CD4-positive, alpha-beta T cell (primary cell): ENCODE data around the gene BACE1-AS. TPM values are rescaled to one million over a fixed set of nuclear protein-coding genes. Genes with fewer than 3 reads are reported as not detected.

Experiments used
- ATAC-seq: fragments of 200-7000 bp; cut with Tn5 transposase; one replicate; pipeline ENCODE4 v1.10.0; 2022; ENCODE audit warnings: mild to moderate bottlenecking; ENCODE audit not compliant: poor library complexity
- CTCF ChIA-PET: fragments of 350-600 bp; sonication (Branson Sonifier 250); formaldehyde crosslinking; loops from one replicate; lab custom pipeline; 2021; ENCODE audit warnings: antibody characterized with exemption, inconsistent platforms; lab: Charles Lee
- POLR2A ChIA-PET: fragments of 350-600 bp; sonication (Branson Sonifier 250); formaldehyde crosslinking; loops from one replicate; lab custom pipeline; 2021; ENCODE audit warnings: antibody characterized with exemption, inconsistent platforms; lab: Charles Lee
- DNase-seq, 14 experiments: peaks; one replicate each; pipeline ENCODE4 v3.0.0-alpha.2; 2013 to 2020; ENCODE audit warnings: mixed read lengths in 2 of 14
- H3K27ac ChIP-seq, 2 donors: one replicate each; pipeline versions ENCODE4 v1.5.1 to v1.7.0; 2013; ENCODE audit warnings: low read length in 2 of 2, low read depth in 1 of 2, mild to moderate bottlenecking in 1 of 2
- H3K27me3 ChIP-seq, 2 experiments: 1 replicate in 1 of 2; 2 replicates in 1 of 2; pipeline versions ENCODE4 v1.6.1 to v1.7.0; 2013; ENCODE audit warnings: low read length in 2 of 2, control low read depth in 1 of 2, mild to moderate bottlenecking in 1 of 2, moderate library complexity in 1 of 2; ENCODE audit not compliant: insufficient read depth in 2 of 2, control insufficient read depth in 1 of 2
- H3K36me3 ChIP-seq: one replicate; pipeline ENCODE4 v1.6.1; 2013; ENCODE audit warnings: low read length, control low read depth; ENCODE audit not compliant: insufficient read depth
- H3K4me1 ChIP-seq: one replicate; pipeline ENCODE4 v1.6.1; 2013; ENCODE audit warnings: low read length, control low read depth; ENCODE audit not compliant: insufficient read depth
- H3K4me3 ChIP-seq: one replicate; pipeline ENCODE4 v1.5.1; 2013; ENCODE audit warnings: mild to moderate bottlenecking, low read length, moderate library complexity
- H3K9me3 ChIP-seq, 2 experiments: 1 replicate in 1 of 2; 2 replicates in 1 of 2; pipeline versions ENCODE4 v1.6.1 to v1.7.0; 2013; ENCODE audit warnings: low read length in 2 of 2, mild to moderate bottlenecking in 2 of 2, control low read depth in 1 of 2, moderate library complexity in 1 of 2; ENCODE audit not compliant: control insufficient read depth in 1 of 2, insufficient read depth in 1 of 2
- H3K27ac Mint-ChIP-seq: one replicate; pipeline ENCODE4 v1.8.0; 2020; ENCODE audit warnings: mixed read lengths
- H3K27me3 Mint-ChIP-seq: one replicate; pipeline ENCODE4 v1.8.0; 2021; ENCODE audit warnings: mixed read lengths
- H3K36me3 Mint-ChIP-seq: one replicate; pipeline ENCODE4 v1.8.0; 2021; ENCODE audit warnings: low read depth, mixed read lengths
- H3K4me1 Mint-ChIP-seq: one replicate; pipeline ENCODE4 v1.8.0; 2021; ENCODE audit warnings: low read depth, mixed read lengths
- H3K4me3 Mint-ChIP-seq: one replicate; pipeline ENCODE4 v1.8.0; 2020; ENCODE audit warnings: mild to moderate bottlenecking, mixed read lengths
- H3K9me3 Mint-ChIP-seq: one replicate; pipeline ENCODE4 v1.8.0; 2020; ENCODE audit warnings: mixed read lengths
- CTCF ChIP-seq: fragments of 200-600 bp; IDR thresholded peaks from one replicate; pipeline ENCODE4 v1.8.0; 2022; ENCODE audit warnings: antibody characterized with exemption, mild to moderate bottlenecking
- intact Hi-C, 2 experiments: fragments of 100-400 bp; cut with DNase I in 1 of 2; cut with micrococcal nuclease in 1 of 2; formaldehyde crosslinking; loops; one replicate each; pipeline versions ENCODE4 v1.15.1 to v1.9.0; 2023 to 2025; cut with DNase I, micrococcal nuclease
- polyA plus RNA-seq, 2 donors: library from polyadenylated mRNA; unstranded; fragments of 120-200 nt; gene quantifications; one replicate each; pipeline ENCODE4 v1.2.1, GENCODE V29; 2013
- total RNA-seq, 174 experiments: library from RNA in 2 of 174; stranded (reverse) in 2 of 174; gene quantifications; one replicate each; pipeline ENCODE4 v1.2.3 and lab custom pipeline; 2021 to 2026

Gene BACE1-AS
- total RNA-seq (1 to 10 TPM in 1 of 2 experiments, under 1 TPM in 1; 0.99 to 1.2 TPM), total RNA-seq (lab: John Stamatoyannopoulos, UW) (0.97 to 27.3 (median 5.0) reads per million in 172 experiments)
- 6.7 TPM for polyA plus RNA-seq (2013, experiment 1 of 2)
- 9.5 TPM for polyA plus RNA-seq (2013, experiment 2 of 2)

GRCh38 chr11:117290809-117291396 is at the start of gene BACE1-AS:
BACE1-AS (plus strand) TSS chr11:117291346.
- no peak within 1 kb of the TSS for H3K4me3 Mint-ChIP-seq
- Histone ChIP-seq H3K27ac (no peak within 1 kb of the TSS), H3K4me3 (no peak within 1 kb of the TSS), H3K27me3 (no peaks in the 10 kb centered on the region), H3K36me3 (peaks cover 17% of the 10 kb centered on the region), H3K4me1 (peaks cover 9% of the 10 kb centered on the region), H3K9me3 (no peaks in the 10 kb centered on the region)
- peaks cover 45% of the 10 kb centered on the region for H3K36me3 Mint-ChIP-seq
- H3K4me1 Mint-ChIP-seq: no peaks in the 10 kb centered on the region
- intact Hi-C loops: no loop called here
- POLR2A ChIA-PET: no interaction called here
- no peaks in the 10 kb centered on the region for H3K9me3 Mint-ChIP-seq
- no peak for DNase-seq
- CTCF ChIA-PET: no interaction called here
- TF ChIP-seq CTCF: no peak
- H3K27ac Mint-ChIP-seq: no peak within 1 kb of the TSS
- no peak for ATAC-seq
- no peaks in the 10 kb centered on the region for H3K27me3 Mint-ChIP-seq

- intact Hi-C loops: no loop called here
- H3K36me3 ChIP-seq: peaks cover 58% of the 10 kb centered on the region
- H3K27ac Mint-ChIP-seq: no peak overlapping the region
Measured at GRCh38 chr11:117248341-117248740, 42.8 kb upstream of the BACE1-AS start.

GRCh38 chr11:117249571-117249970 is 41.6 kb upstream of the BACE1-AS start:
- H3K36me3 ChIP-seq: peaks cover 53% of the 10 kb centered on the region
- H3K9me3 ChIP-seq: no peaks in the 10 kb centered on the region
- H3K27me3 Mint-ChIP-seq: no peaks in the 10 kb centered on the region
- CTCF ChIA-PET: no interaction called here
- no peaks in the 10 kb centered on the region for H3K4me1 ChIP-seq
- H3K36me3 Mint-ChIP-seq: peaks cover 68% of the 10 kb centered on the region
- POLR2A ChIA-PET: no interaction called here
- no peak for TF ChIP-seq CTCF
- DNase-seq (no peak), ATAC-seq (no peak)
- H3K9me3 Mint-ChIP-seq: no peaks in the 10 kb centered on the region
- H3K27me3 ChIP-seq: no peaks in the 10 kb centered on the region
- H3K27ac Mint-ChIP-seq: no peak overlapping the region
- H3K27ac ChIP-seq: no peak overlapping the region
- H3K4me3 Mint-ChIP-seq: no peak overlapping the region
- H3K4me1 Mint-ChIP-seq: no peaks in the 10 kb centered on the region
- no peak overlapping the region for H3K4me3 ChIP-seq
- intact Hi-C loops: no loop called here

More at GRCh38 chr11:117248341-117248740, 42.8 kb upstream of the BACE1-AS start:
- no peak for DNase-seq
- Histone ChIP-seq H3K27ac (no peak overlapping the region), H3K27me3 (no peaks in the 10 kb centered on the region), H3K9me3 (no peaks in the 10 kb centered on the region), H3K4me1 (no peaks in the 10 kb centered on the region), H3K4me3 (no peak overlapping the region)
- Mint-ChIP-seq H3K27me3 (no peaks in the 10 kb centered on the region), H3K4me1 (no peaks in the 10 kb centered on the region), H3K4me3 (no peak overlapping the region), H3K9me3 (no peaks in the 10 kb centered on the region), H3K36me3 (peaks cover 68% of the 10 kb centered on the region)
- ATAC-seq: no peak
- TF ChIP-seq CTCF: no peak
- ChIA-PET POLR2A (interaction anchor here (0.6 to 0.9 kb wide), 2 partner anchors 8 to 71 kb away, joined by 3 read pairs; no protein-coding TSS in a partner anchor), CTCF (interaction anchor here (0.6 kb wide), 1 partner anchor 265 kb away, joined by 3 read pairs; no protein-coding TSS in a partner anchor)
